NCI-H345 treated with DMSO at 0.1 percent for 48 hours (cell line): ENCODE data around the gene UBE3C.
"Not testable (repeated sequence)": the region's sequence is repeated elsewhere in the genome, so short reads cannot be mapped to it uniquely, and the experiment has no call there.

Source experiments
- DNase-seq: peaks from one replicate; lab custom pipeline; 2025; ENCODE audit not compliant: unreplicated experiment; lab: John Stamatoyannopoulos, UW

Gene UBE3C

GRCh38 chr7:157270060-157270444, 131.3 kb downstream of the UBE3C start:
- no peak for DNase-seq

GRCh38 chr7:157271315-157271990, 132.7 kb downstream of the UBE3C start:
- DNase-seq, result no peak

GRCh38 chr7:157271991-157272324, 133.2 kb downstream of the UBE3C start:
- no peak for DNase-seq

- no peak for DNase-seq
Measured at GRCh38 chr7:157272351-157273207, 133.9 kb downstream of the UBE3C start.

- peak; percentile 22 for DNase-seq
Measured at GRCh38 chr7:157273208-157274093, 134.7 kb downstream of the UBE3C start.

GRCh38 chr7:157274094-157274634, 135.4 kb downstream of the UBE3C start:
- not testable (repeated sequence) for DNase-seq

- no peak for DNase-seq
Measured at GRCh38 chr7:157274991-157275427, 136.3 kb downstream of the UBE3C start.

GRCh38 chr7:157276091-157276561, 137.4 kb downstream of the UBE3C start:
- no peak for DNase-seq

- DNase-seq, result no peak
Measured at GRCh38 chr7:157276731-157277562, 138.2 kb downstream of the UBE3C start.

GRCh38 chr7:157277568-157277967, 138.8 kb downstream of the UBE3C start:
- not testable (repeated sequence) for DNase-seq

- DNase-seq, result no peak
Measured at GRCh38 chr7:157278167-157278790, 139.6 kb downstream of the UBE3C start.

GRCh38 chr7:157278791-157279724, 140.3 kb downstream of the UBE3C start:
- DNase-seq, result no peak

GRCh38 chr7:157279741-157280215, 141.1 kb downstream of the UBE3C start:
- no peak for DNase-seq

GRCh38 chr7:157280216-157280841, 141.6 kb downstream of the UBE3C start:
- DNase-seq, result no peak

- no peak for DNase-seq
Measured at GRCh38 chr7:157281221-157281998, 142.7 kb downstream of the UBE3C start.

GRCh38 chr7:157282141-157282801, 143.5 kb downstream of the UBE3C start:
- no peak for DNase-seq
